Fibroblast of skin of left biceps (primary cell): ENCODE results near the gene R3HDM4.

ENCODE experiments used
- DNase-seq, 2 experiments: peaks; one replicate each; pipeline ENCODE4 v3.0.0-alpha.2; 2013; ENCODE audit warnings: low read depth in 2 of 2

R3HDM4 gene

DNA sequence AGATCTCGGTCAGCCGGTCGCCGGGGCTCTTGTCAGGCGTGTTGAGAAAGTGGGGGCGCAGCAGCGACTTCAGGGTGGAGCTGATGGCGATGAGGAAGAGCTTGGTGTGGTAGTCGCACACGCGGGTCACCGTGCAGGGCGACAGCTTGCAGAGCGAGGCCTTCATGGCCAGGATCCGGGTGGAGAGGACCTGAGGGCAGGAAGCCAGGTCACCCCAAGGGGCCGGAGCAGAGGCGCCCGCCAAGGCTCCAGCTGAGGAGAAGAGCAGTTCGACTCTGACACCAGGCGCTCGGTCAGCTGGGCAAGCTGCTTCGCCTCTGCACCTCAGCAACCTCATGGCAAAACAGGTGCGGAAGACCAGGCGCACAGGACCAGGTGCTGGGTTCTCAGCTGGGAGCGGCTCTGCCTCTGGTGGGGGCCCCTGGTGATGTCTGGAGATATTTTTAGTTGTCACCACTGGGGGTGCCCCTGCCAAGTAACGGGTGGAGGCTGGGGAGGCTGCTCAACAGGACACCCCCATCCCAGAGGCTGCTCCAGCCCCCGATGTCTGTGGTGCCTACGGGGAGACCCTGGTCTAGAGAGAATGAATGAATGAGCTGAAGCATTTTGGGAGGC, 37.6 kb downstream of the R3HDM4 start:
- DNase-seq, result no peak

DNA sequence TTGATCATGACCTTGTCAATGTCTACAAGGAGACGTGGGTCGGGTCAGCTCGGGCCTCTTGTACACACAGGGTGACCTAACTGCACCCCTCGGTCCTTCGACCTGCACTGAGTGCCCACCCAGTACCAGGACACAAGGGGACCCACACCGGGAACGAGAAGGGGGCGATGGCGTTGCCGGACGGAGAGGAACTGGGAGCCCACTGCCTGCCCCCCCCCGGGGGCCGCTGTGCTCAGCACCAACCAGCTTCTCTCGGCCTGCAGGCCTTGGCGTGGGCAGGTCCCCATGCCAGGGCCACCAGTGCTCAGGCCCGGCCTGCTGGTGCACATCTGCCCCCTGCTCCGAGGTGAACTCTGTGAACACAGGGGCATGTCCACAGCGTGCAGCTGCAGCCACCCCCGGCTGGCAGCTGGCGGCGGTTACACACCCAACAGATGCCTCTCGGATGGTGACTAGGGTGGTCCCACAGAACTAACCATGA, 39.4 kb downstream of the R3HDM4 start:
- DNase-seq, result no peak

DNA sequence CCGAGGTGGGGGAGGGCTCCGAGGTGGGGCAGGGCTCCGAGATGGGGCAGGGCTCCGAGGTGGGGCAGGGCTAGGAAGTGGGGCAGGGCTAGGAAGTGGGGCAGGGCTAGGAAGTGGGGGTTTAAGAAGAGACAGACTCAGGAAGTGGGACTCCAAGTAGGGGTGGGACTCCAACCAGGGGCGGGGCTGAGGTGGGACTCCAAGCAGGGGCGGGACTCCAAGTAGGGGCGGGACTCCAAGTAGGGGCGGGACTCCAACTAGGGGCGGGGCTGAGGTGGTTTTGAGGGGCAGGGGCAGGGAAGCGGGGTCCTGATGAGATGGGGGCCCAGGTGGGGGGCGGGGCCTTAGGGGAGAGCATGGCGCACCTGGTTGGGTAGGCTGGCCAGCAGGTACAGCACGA, 39.9 kb downstream of the R3HDM4 start:
- no peak for DNase-seq

- DNase-seq, result no peak
Observed at GRCh38 chr19:872266-872951, 40.6 kb downstream of the R3HDM4 start.

DNA sequence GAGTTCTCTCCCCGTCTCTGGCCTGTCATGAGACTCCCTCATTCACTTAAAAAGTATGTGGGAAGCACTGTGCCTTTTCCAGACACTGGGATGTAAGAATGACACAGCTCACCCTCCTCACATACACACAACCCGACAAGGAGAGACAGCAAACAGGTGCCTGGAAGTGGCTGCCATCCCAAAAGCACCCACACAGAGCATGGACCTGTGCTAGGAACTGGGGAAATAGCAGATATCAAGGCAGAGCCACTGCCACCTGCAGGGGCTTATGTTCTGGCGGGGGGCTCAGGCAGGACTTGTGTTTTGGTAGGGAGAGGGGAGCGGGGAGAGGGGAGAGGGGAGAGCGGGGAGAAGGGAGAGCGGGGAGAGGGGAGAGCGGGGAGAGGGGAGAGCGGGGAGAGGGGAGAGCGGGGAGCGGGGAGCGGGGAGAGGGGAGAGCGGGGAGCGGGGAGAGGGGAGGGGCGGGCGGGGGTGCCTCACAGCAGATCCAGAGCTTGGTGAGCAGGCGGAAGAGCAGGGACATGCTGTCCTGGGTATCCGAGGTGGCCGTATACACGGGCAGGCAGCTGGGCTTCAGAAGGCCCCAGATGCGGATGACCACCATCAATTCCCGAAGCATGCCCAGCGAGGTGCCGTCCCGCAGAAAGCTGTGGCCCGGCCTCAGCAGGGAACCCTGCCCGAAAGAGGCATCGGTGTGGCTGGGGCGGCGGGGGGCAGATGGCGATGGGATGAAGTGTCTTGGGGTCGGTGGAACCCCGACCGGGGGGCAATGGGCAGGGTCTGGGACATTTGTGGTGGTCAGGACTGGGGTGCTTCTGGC, 41.4 kb downstream of the R3HDM4 start:
- DNase-seq, result no peak

DNA sequence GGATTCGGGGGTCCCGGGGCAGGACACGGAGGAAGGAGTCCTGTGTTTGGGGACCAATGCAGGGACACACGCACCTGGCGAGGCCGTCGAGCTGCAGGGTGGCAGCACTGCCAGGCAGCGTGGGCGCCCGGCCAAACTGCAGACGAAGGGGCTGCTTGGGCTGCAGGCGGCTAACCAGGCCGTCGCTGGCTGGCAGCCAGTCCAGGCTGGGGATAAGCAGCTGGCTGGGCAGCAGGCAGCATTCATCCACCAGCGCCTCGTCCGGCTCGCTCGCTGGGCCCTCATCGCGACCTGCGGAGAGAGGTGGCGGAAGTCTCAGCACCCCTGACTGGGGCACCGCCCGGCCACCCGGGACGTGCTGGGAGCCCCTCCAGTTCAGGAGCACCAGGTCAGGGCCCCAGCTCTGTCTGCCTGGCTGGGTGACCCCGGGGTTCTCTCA, 42.0 kb downstream of the R3HDM4 start:
- DNase-seq, result no peak

- DNase-seq, result no peak
Observed at GRCh38 chr19:870314-870713, 42.7 kb downstream of the R3HDM4 start.

- peak; percentile 90 to 93 for DNase-seq
Observed at GRCh38 chr19:869245-870177, 43.5 kb downstream of the R3HDM4 start.

DNA sequence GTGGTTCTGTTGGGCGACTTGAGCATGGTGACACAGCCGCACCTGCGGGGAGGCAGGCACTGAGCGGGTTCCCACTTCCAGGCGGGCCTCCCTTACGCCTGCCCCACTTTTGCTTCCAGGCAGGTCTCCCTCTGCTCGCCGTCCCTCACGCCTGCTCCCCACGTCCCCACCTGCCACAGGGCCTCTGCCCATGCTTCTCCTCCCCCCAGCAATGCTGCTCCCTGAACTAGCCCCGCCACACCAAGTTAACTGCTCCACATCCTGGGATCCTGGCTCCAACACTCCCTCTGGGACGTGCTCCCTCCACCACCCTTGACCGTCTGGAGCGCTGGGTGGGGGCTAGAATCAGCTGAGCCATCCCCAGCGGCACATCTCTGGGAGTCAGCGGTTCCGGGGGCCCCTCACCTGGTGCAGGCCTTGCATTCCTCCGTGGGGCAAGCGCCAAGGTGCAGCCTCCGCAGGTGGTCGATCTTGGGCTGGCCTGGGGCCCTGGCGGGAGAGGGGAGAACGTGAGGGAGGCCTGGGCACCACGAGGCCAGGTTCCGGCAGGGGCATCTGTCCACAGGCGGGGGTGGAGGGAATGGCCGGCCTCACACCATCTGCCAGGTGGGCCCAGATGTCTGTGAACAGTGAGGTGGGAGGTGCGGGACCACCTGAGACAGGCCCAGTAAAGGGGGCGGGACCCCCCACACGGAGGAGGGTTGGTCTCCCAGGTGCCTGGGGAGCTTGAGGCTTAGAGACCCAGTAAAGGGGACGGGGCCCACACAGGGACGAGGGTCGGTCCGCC, 44.4 kb downstream of the R3HDM4 start:
- DNase-seq, result no peak

DNA sequence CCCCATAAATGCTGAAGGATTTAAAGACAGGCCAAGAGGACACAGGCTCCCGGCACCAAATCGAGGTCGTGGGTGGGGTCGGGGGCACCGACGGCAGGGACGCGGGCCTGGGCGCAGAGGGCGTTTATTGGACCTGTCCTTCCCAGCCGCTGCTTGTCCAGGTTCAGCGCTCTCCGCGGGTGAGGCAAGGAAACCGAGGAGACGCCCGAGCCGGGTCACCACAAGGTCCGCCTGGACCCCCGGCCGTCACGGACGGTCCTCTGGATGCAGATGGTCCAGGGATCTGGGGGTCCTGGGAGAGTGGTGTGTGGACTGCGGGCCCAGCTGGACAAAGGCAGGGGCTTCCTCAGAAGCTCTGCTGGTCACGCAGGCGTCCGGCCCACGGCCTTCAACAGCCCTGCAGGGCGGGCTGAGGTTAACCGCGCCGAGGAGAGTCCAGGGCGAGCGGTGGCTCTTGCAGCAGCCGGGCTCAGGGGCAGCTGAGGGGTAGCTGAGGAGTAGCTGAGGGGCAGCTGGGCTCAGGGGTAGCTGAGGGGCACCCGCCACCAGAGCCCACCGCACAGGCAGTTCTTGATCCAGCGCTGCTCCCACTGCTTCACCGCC, 45.1 kb downstream of the R3HDM4 start:
- DNase-seq, result no peak

- DNase-seq, result no peak
Observed at GRCh38 chr19:867301-867793, 45.7 kb downstream of the R3HDM4 start.

GRCh38 chr19:866769-867300, 46.2 kb downstream of the R3HDM4 start:
- DNase-seq, result no peak

- DNase-seq, result no peak
Observed at GRCh38 chr19:863315-863620, 49.8 kb downstream of the R3HDM4 start.

- DNase-seq, result no peak
Observed at GRCh38 chr19:862581-863314, 50.3 kb downstream of the R3HDM4 start.

- no peak for DNase-seq
Observed at GRCh38 chr19:861756-862580, 51.1 kb downstream of the R3HDM4 start.

DNA sequence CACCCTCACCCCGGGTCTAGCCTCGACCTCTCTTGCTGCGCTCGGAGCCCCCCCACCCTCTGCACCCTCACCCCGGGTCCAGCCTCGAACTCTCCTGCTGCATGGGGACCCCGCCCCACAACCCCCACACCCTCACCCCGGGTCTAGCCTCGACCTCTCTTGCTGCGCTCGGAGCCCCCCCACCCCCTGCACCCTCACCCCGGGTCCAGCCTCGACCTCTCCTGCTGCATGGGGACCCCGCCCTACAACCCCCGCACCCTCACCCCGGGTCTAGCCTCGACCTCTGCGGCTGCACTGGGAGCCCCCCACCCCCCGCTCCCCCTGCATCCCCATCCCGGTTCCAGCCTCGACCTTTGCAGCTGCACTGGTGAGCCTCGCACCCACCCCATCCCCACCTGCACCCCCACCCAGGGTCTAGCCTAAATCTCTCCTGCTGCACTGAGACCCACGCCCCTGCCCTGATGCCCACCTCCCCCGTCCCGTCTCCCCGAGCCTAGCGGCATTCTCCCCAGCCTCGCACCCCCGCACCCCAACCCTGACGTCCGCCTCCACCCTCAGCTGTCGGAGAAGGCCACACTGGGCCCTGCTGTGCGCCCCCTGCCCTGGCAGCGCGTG, 51.8 kb downstream of the R3HDM4 start:
- no peak for DNase-seq

- no peak for DNase-seq
Observed at GRCh38 chr19:858868-859843, 53.9 kb downstream of the R3HDM4 start, which contains the start of gene CFD. Gene CFD, plus strand, starts transcription at chr19:859664. Its CDS starts 26 bp downstream, at chr19:859690.
